A673 (cell line): ENCODE results near the gene CNNM2.

ENCODE experiments used
- EZH2 ChIP-seq: fragments of 200-600 bp; sonication (generic); IDR thresholded peaks from 2 replicates; pipeline ENCODE4 v1.6.1; 2017; ENCODE audit warnings: borderline replicate concordance, low read depth, mild to moderate bottlenecking, mixed read lengths, antibody characterized with exemption, low read length; ENCODE audit not compliant: poor library complexity, severe bottlenecking
- TF ChIP-seq, protein P1 (sequence below): fragments of 300-800, 200-600 bp; sonication (generic); conservative IDR thresholded peaks from 2 replicates; pipeline ENCODE4 v1.5.1; 2017; ENCODE audit warnings: low read depth, mild to moderate bottlenecking, antibody characterized with exemption, low read length, moderate library complexity, mixed read lengths

GRCh38 chr10:102888048-102888447, 30.0 kb upstream of the CNNM2 start:
- TF ChIP-seq, protein P1, sequence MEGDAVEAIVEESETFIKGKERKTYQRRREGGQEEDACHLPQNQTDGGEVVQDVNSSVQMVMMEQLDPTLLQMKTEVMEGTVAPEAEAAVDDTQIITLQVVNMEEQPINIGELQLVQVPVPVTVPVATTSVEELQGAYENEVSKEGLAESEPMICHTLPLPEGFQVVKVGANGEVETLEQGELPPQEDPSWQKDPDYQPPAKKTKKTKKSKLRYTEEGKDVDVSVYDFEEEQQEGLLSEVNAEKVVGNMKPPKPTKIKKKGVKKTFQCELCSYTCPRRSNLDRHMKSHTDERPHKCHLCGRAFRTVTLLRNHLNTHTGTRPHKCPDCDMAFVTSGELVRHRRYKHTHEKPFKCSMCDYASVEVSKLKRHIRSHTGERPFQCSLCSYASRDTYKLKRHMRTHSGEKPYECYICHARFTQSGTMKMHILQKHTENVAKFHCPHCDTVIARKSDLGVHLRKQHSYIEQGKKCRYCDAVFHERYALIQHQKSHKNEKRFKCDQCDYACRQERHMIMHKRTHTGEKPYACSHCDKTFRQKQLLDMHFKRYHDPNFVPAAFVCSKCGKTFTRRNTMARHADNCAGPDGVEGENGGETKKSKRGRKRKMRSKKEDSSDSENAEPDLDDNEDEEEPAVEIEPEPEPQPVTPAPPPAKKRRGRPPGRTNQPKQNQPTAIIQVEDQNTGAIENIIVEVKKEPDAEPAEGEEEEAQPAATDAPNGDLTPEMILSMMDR = no peak
- TF ChIP-seq EZH2 = no peak
